OCI-M2 (cell line): ENCODE measurements around the gene PNKP.

ENCODE experiments used
- DNase-seq: peaks from one replicate; lab custom pipeline; 2025; ENCODE audit not compliant: unreplicated experiment; lab: John Stamatoyannopoulos, UW

Gene PNKP

GRCh38 chr19:49876422-49877019, 9.1 kb upstream of the PNKP start:
- peak; percentile 98 for DNase-seq

- peak; percentile 11 for DNase-seq
These were observed 8.6 kb upstream of the PNKP start for GRCh38 chr19:49875857-49876421.

DNA sequence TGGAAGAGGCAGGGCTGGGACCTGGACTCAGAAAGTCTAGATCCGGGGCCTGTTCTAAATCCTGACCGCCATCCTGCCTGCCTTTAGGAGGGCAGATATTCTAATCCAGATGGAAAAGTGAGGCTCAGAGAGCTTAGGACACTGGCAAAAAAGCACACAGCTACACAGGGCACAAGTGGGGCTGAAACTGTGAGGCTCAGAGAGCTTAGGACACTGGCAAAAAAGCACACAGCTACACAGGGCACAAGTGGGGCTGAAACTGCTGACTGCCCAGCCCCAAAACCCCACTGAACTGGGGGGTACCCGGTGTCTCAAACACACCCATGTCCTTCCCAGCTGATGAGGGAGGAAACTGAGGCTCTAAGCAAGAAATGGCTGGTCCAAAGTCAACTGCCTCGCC, 7.8 kb upstream of the PNKP start:
- DNase-seq: no peak

GRCh38 chr19:49874503-49875157, 7.3 kb upstream of the PNKP start:
- no peak for DNase-seq

DNA sequence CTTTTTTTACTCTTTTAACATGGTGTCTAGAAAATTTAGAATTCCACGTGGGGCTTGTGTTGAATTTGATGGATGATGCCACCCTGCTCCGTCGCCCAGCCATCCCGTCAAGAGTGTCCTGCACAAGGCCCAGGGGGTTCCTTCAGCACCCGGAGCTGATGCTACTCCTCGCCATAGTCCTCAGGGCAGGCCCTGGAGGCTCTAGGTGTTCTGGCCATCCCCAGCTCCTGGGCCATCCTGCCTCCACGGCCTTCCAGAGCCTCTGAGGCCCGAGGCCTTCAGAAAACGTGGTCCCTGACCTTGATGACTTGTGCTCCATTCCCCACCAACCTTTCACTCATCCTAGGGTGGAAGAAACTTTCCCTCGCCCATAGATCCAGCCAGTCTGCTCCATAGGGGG, 6.5 kb upstream of the PNKP start:
- no peak for DNase-seq

DNA sequence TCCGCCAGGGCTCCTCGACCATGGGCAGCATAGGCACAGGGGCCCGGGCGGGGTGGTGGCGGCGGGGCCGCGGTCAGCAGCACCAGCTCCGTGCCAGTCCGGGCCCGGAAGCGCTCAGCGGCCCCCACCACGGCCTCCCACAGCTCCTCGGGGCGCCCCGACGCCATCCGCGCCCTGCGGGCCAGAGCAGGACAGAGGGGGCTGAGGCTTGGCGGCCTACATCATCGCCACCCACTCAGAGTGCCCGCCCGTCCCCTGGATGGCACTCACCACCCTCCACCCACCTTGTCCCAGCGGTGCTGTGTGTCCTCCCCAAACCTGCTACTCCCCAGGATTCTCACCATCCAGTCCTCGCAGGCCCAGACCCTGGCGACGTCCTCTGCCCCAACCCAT, 5.7 kb upstream of the PNKP start:
- DNase-seq: no peak

DNA sequence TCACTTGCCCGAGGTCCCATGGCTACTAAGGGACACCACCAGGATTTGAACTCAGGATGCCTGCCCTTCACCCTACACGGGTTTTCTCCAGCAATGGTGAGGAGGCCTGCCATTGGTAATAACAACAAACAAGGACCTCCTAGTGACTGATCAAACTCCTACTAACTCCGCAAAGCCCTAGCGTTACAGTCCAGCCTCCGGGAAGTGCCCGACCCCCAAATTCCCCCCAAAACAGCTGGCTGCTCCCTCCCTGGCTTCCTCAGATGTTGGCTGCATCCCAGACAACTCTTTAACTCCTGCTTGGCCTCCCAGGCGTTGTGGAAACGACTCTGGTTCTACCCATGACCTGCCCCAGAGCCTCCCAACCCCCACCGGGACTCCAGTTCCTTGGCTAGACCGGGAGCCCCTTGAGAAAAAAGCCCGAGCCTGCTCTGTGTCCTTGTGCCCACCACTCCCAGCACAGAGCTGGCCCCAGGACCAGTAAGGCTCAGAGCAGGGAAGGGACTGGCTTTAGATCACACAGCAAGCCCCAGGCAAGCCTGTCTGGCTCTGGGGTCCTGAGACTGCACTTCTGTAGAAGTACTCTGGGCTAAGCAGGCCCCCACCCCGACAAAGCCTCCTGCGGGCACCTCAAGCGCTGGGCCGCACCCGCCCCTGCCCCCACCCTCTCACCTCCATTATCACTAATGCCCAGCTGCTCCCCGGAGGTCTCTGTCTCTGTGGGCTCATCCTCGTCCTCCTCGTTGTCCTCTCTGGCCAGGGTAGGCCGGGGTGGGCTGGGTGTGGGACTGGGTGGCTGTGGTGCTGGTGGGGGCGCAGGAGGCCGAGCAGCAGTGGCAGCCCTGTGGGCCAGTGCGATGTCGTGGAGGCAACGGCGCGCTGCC, 5.1 kb upstream of the PNKP start:
- no peak for DNase-seq

DNA sequence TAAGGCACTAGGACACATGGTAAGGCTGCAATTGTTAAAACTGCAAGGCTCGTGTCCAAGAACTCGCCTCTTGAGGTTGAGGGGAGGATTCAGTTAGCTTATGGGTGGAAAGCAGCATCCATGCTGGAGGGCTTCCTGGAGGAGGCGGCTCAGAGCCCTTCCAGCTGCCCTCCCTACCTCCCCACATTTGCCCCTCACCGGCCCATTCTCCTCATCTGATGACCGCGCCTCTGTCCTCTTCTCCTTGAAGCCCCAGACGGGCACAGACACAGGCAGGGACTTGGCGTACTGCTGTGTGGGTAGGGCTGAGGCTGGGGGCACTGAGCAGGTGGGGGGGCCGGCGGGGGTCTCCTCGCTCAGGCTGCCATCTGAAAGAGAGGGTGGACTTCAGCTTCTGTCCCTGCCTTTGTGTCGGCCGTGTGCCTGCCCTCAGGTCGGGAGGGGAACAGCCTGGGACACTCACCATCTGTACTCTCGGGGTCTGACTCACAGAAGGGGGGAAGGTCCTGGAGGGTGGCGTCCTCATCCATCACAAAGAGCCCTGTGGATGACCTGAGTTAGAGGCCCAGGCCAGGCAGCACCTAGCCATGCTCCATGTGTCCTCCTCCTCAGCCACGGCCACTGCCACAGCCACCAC, 4.1 kb upstream of the PNKP start:
- DNase-seq: no peak

DNA sequence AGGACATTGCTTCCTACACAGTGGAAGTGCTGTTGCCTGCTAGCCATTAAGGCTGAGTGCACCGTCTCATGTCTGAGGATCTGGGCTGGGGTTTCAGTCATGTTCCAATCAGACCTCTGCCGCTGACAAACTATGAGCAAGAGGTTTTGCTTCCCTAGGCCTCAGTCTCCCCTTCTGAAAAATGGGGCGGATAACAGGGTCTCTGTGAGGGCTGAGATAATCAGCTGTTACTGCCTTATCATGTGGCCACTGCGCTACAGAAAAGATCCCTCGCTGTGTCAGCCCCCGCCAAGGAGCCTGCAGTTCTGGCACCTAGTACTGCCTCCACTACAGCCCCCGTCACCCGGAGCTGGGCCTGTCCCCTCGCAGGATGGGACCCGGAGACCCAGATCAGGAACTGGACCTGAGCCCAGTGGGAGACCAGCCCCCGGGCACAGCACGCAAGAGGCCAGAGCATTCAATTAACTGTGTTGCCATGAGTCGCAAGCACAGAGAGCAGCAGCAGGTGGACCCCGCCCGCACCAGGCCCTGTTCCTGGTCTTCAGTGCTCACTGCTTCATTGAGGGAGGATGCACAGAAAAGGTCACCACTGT, 3.0 kb upstream of the PNKP start:
- no peak for DNase-seq

DNA sequence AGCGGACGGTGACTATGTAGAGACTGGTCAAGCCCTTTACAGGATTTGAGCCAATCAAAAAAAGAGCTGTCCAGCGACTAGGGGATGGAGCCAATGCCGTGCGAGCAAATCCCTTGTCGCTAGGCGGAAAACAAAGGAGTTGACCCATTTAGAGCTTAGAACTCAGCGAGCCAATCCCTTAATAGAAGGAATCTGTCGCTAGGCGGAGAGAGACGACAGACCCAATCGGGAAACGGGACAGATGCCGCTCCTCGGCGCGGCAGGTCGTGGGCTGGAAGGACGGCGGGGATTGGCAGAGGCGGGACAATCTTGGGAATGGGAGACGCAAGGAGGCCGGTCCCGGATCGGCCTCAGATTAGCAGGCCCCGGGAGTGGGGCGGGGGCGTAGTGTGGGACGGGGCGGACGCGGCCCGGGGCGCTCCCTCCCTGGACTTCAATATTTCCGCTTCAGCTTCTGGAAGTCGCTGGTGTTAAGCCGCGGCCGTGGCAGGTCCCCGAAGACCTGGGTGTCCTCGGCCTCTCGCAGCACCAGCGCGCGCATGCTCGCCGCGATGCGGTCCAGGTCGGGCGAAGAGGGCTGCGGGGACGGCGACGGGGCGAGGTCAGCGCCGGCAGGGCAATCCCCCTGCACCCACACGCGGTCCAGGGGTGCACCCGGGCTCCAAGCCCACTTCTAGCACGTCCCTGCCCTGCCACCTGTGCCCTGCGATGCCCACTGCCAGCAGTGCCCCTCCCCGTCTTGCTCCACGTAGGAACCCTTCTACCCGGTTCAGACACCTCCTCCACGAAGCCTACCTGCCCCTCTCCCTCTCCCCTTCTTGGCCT, 2.3 kb upstream of the PNKP start:
- peak; percentile 98 for DNase-seq

- DNase-seq: no peak
These were observed 1.7 kb upstream of the PNKP start for GRCh38 chr19:49869009-49869483.

DNA sequence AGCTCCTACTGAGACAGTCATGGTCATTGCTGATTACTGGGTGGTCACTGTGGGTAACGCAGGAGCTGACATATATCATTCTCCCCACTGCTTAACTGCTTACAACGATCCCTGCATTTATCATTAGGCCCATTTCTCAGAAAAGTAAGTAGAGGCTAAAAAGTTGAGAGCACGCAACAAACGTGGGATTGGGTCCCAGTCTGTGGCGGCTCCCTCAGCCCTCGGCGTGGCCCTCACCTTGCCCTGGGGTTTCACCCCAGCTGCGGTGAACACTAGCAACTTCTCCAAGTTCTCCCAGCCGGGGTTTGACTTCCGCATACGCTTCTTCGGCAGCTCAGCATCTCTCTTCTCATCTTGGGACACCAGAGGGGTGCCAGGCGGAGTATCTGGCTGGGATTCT, 2.5 kb downstream of the PNKP start:
- no peak for DNase-seq

DNA sequence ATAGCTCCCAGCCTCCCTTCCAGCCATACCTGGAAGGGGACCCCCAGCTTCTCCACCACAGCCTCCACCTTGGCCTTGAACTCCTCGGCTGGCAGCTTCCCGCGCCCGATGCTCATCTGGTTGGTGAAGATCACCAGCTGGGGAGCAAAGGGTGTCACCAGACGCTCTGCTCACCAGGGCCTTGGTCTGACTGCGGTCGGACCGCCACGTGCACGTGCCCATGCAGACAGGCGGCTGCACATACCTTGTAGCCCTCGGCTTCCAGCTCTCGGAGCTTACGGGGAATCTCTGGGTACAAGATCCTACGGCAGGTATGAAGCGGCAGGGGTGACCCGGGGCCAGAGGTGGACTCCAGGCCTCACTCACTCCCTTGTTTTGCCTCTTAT, 3.4 kb downstream of the PNKP start:
- no peak for DNase-seq

DNA sequence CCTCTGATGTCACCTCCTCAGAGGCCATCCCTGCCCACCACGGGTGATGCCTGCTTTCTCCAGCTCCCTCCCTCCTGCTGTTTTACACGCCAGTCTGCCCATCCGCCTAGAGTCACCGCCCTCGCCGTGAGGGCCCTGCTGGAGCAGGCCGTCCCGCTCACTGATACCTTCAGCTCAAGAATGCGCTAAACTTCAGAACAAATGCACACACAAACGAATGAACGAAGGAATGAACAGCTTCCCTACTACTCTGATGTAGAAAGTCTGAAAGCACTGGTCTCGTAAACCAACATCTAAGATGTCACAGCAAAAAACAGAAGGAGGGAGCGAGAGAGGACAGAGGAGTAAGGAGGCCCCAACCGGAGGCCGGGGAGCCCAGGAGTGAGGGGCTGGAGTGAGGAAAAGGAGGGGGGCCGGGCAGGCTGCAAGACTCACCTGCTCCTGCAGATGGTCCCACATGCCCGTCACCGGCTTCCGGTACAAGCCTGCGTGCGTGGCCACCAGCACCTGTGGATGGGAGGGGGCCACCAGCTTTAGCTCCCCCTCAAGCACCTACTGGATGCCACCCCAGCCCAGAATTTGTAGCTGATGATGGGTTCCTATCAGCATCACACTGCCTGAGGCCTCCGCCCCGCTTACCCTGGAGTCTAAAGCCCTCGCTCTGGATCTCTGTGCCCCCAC, 4.0 kb downstream of the PNKP start:
- DNase-seq: no peak

- DNase-seq: no peak
These were observed 4.8 kb downstream of the PNKP start for GRCh38 chr19:49862391-49863253.

DNA sequence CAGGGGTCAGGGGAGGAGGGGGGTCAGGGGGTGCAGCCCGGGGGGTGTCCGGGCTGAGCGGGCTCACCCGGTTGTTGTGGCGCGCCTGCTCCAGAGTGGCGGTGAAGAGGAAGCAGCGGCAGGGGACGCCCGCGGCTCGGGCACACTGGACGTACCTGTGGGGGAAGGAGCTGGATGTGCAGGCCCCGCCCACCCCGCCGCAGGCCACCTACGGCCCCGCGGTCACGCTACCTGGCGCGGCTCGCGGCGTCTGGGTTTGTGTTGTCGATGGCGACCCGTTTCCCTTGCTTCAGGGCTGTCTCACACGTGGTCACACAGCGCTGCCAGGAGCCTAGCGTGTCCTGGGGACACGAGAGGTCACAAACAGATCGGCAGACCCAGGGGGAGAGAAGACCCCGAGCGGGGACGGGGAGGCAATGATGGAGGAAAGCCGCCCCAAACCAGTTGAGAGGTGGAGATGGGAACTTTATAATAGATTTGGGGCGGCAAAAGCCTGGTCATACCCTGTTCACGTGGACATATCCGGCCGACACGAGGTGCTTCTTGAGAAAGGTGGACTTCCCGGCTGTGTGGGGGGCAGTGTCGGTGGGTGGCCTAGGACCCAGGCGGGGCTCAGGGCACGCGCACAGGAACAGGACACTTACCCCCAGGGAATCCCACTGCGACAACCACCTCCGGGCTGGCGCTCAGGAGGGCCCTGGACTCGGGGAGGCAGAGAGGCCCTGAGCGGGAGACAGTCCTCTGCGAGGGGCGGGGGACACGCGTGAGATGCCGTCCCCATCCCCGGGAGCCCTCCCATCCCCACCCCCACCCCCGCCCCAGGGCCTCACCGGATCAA, 5.6 kb downstream of the PNKP start:
- DNase-seq: no peak

GRCh38 chr19:49861107-49861506, 6.3 kb downstream of the PNKP start:
- no peak for DNase-seq
